GM19468 (cell line): ENCODE measurements around the gene DNMT1.

ENCODE experiments used
- ATAC-seq: cut with Tn5 transposase; IDR thresholded peaks from one replicate; pipeline ENCODE4 v1.9.1; 2021; ENCODE audit warnings: mild to moderate bottlenecking, moderate library complexity, moderate number of reproducible peaks; ENCODE audit not compliant: unreplicated experiment; ENCODE audit errors: extremely low read depth

DNMT1 gene

DNA sequence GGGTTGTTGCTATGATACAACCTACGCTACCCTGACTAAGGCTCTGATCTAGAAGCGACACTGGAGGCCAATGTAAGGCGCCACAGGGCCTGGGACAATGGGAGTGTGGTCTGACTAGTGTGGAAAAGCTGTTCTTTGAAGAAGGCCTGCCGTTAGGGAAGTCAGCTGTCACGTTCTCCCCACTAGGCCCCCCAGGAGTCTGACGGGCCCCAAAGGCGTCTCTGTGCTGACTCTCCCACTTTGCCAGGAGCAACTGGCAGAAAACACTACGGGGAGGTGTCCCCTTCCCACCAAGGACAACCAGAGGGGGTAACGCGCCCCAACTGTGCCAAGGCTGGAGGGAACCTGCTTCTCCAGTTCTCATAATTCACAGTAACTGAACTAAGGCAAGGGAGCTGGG is 49.7 kb downstream of the DNMT1 start:
- ATAC-seq, result no peak

DNA sequence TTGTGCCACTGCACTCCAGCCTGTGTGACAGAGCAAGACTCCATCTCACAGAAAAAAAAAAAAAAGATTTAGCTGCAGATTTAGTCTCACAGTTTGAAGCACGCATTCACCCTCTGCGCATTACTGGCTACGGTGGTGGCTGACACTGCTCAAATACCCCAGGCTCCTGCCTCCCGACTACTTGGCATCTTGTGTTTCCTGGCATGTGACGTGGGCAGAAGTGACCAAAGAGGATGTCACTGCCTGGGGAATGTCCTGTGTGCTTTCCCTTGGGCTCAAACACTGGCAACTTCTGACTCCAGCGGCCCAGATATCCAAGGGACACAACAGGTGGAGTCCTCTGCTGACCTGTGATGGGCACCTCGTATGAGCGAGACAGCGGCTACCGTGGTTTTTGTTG is 50.4 kb downstream of the DNMT1 start:
- ATAC-seq, result no peak

DNA sequence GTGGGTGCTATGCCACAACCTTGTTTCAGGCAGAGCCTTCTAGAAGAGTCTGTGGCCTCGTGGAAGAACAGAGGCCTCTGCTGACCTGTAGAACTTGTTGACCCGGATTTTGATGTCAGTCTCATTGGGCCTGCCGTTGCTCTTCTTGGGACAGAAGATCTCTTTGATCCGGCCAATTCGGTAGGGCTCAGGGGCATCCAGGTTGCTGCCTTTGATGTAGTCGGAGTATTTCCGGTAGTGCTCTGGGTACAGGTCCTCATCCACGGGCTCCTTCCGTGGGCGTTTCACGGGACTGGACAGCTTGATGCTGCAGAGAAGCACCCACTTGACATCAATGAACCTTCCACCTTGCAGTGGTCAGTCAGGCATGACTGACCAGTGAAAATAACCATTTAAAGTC is 51.1 kb downstream of the DNMT1 start:
- ATAC-seq, result no peak

DNA sequence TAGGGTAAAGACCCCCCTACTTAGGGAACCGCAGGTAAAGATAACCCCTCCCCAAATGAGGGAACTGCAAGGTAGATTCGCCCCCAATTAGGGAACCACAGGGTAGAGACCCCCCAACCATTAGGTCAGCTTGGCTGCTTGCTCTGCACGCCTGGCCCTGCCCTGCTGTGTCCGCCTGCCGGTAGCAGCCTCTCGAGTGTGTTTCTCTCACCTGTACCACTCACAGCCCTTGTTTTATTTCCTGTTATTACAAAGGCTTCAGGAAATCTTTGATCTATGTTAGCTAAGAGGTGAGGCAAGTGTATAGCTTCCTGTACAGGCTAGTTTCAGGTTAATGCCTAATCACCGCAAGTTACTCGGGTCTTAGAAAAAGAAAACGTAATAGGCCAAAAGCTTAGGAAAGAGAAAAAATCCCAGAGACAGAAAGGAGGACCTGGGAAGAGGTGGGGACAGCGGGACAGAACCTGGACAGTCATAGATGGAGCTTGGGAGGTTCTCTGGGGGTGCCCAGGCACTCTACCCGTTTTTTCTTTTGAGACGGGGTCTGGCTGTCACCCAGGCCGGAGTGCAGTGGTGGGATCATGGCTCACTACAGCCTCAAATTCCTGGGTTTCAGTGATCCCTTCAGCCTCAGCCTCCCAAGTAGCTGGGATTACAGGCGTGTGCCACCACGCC is 51.9 kb downstream of the DNMT1 start:
- no peak for ATAC-seq

DNA sequence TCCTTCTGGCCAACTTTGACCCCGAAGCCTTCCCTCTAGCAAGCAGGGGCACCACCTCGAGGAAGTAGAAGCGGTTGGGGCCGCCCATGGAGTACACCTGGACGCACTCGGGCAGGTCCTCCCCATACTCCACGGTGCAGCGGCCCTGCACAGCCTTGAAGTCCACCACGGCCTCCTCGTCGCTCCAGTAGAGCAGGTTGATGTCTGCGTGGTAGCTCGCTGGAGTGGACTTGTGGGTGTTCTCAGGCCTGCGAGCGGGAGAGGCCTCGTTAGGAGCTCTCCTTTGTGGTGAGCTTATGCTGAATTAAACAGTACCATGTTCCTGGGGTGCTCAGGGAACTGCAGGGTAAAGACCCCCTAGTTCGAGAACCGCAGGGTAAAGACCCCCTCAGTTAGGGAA is 52.8 kb downstream of the DNMT1 start:
- ATAC-seq, result no peak

DNA sequence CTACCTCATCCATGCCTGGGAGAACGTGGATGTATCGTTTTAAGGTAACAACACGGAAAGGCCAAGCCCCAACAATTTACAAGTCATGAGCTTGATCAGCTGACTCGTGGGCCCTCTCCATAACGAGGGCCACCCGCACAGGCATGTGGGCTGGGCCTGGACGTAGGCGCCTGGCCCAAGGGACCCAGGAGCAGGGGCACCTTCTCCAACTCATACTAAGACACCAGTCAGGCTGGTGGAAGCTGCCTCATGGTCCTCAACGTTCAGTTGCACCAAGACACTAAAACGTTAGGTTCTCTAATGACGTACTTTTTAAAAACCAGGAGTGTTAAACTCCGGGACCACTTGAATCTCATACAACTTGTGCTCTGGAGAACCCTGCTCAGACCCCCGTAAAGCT is 53.3 kb downstream of the DNMT1 start:
- ATAC-seq, result no peak

DNA sequence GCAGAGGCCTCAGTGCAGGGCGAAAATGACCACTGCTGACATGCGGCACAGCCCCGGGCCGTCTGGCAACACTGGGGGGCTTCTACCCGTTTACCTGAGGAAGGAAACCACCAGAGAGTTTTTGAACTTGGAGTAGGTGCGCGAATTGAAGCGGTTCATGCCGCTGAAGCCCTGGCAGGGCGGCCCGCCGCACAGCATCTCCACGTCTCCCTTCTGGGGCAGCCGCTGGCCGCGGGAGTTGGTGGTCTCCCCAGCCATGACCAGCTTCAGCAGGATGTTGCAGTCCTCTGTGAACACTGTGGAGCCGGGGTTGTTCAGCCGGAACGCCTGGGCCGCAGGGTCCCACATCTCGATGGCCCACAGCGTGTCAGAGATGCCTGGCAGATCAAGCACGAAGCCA is 54.8 kb downstream of the DNMT1 start:
- ATAC-seq, result no peak

DNA sequence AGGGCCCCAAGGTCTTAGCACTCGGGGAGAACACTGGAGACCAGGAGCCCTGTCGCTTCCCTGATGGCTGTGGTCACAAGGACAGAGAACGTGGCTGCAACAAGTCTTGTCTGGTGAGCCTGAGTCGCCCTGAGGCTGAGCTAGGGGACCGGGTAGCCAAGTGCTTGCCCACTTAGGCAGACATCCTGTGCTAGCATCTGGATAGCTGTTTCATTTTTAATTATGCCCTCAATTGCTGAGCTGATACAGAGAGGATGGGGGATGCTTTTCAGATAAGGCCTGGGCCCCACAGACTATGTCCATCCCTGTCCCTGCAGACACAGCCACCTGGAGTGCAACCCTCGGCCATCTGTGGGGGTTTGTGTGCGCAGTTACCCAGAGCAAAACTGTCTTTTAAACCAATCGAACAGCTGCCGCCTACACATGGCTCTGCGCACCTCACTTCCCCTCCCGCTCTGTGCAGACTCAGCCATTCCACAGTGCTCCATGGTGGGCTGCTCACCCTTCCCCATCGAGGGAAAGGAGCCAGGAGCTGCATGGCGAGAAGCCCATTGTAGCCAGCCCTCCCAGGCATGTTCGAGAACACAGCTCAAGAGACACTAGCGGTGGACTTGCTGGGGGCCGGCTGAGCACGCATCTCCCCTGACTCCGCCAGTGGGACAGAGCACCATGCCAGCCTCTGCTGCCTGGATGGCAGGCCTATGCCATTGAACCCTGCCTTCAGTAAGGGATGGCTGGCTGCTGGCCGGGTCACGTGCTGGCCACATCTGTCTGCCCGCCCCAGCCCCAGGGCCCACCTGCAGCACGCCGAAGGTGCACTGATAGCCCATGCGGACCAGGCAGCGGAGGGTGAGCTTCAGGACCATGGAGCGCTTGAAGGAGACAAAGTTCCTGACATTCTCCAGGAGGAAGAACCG is 55.6 kb downstream of the DNMT1 start:
- ATAC-seq, result no peak

DNA sequence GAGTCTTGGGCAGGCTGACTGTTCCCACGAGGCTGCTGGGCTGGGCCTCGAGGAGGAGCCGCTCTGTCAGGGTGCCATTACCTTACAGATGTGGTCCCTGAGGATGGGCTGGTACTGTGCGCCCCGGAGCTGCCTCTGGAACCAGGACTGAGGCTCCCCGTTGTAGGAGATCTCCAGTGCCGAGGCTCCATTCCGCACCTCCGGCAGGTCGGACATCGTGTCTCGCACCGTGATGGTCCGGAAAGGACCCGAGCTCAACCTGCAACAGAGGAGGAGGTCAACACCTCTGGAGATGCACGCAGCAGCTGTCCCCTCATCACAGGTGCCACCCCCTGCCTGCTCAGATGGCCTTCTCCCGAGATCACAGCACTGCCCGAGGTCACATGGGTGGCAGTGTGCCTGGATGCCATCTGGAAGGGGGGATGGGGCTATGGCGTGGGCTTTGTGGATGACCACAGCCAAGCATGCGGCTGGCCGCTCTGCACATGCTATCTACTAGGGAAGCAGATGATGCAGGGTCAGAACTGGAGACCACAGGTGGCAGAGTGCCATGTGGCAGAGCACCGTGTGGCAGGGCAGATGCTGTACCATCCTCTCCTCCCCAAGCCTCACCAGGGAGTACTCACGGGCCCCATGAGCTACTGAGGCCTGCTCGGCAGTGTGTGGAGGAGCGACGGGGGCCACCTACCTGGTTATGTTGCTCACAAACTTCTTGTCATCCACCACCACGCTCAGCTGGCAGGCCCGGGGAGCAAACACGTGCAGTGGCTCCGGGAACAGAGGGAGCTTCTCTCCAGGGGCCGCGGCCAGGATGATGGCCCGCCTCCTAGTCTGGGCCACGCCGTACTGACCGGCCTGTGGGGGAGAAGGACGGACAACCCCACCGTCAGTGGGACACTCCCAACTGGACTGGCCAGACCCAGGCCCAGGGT is 56.7 kb downstream of the DNMT1 start:
- no peak for ATAC-seq

DNA sequence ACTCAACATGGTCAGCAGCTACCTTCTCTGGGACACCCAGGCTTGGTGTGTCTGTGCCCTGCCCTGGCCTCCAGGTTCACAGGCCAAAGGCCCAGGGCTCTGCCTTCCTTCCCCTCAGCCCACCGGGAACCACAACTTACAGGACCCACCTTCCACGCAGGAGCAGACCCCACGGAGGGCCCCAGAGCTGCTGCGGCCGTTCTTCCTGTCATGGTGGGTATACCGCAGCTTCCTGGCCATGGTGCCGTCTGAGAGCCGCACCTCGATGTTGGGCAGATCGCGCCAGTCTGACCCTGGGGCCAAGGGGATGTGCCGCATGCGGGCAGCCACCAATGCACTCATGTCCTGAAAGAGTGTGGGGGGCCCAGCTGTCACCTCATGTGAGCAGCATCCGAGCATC is 57.8 kb downstream of the DNMT1 start:
- ATAC-seq, result no peak

DNA sequence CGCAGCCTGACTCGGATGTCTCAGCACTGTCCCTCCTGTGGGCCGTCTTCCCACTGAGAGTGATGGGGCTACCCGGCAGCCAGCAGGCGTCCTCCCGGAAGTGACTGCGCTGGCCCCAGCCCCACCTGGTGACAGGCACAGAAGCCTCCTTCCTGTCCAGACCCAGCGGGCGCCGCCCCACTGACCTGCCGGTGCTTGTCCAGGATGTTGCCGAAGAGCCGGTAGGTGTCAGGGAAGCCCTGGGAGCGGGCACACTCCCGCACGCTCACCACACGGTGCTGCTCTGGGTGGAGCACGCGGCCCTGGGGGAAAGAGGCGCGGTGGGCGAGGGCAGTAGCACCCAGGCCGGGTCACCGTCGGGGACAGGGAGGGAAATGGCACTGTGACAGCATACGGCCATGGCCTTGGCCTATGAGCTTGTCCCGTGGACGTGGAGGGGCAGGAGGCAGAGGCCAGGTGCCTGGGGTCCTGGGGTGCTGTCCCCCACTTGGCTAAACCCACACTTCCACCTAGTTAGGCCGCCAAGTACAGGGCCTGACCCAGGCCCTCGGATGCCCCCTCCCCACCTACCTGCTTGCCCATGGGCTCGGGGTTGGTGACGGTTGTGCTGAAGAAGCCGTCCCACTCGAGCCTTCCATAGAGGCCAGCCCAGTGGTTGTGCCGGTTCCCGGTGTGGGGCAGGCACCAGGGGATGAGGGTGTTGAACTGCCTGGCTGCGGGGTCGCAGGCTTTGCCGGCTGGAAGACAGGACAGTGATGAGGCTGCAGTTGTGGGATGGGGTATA is 59.0 kb downstream of the DNMT1 start:
- ATAC-seq, result no peak

DNA sequence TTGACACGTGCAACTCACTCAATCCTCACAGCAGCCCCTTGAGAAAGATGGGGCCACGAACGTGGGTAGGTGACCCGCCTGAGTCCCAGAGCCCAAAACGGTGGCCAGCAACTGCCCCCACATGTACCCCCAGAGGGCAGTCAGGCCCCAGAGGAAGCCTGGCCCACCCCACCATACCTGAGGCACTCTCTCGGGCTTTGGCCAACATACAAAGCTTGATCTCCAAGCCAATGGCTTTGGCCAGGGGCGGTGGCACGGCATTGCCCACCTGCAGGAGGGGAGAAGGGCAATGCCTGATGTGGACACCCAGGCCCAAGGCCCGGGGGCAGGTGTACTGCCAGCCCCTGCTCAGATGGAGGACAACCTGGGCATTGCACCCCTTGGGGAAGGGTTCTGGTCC is 60.7 kb downstream of the DNMT1 start:
- ATAC-seq, result no peak

DNA sequence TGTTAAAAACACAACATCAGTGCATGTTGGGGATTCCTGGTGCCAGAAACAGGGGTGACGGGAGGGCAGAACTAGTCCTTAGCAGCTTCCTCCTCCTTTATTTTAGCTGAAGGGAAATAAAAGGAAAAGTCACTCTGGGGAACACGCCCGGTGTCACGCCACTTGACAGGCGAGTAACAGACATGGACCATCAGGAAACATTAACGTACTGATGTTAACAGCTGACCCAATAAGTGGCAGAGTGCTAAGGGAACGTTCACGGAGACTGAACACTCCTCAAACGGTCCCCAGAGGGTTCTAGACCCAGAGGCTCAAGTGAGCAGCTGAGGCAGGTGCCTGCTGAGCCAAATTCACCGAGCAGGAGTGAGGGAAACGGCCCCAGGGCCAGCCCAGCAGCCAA is 61.2 kb downstream of the DNMT1 start:
- no peak for ATAC-seq

DNA sequence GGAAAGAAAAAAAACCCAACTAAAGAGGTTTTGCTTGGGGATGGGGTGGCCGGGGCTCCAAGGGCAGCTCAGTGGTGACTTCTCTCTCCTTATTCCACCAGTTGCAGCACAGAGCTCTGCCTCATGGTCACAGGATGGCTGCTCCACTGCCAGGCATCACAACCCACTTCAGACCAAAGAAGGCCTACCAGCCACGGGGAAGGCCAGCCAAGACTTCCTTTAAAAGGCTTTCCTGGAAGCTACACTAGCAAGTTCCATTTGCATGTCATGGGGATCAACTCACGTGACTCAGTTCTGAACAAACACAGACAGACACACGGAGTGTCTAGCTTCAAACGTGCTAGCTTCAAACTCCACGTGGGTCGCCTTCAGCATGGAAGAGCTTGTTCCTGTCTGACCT is 61.8 kb downstream of the DNMT1 start:
- no peak for ATAC-seq

DNA sequence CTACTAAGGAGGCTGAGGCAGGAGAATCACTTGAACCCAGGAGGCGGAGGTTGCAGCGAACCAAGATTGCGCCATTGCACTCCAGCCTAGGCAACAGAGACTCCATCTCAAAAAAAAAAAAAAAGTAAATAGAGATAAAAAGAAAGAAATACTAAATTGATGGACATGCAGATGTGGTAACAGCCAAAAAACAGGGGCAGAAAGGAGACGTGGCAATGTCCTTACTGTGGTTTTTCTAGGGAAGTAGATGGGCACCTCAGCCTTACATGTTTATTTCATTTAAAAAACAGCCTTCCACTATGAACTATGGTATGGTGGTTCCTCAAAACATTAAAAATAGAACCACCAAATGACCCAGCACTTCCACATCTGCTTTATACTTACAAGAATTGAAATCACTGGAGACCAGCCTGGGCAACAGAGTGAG is 68.5 kb downstream of the DNMT1 start:
- no peak for ATAC-seq

DNA sequence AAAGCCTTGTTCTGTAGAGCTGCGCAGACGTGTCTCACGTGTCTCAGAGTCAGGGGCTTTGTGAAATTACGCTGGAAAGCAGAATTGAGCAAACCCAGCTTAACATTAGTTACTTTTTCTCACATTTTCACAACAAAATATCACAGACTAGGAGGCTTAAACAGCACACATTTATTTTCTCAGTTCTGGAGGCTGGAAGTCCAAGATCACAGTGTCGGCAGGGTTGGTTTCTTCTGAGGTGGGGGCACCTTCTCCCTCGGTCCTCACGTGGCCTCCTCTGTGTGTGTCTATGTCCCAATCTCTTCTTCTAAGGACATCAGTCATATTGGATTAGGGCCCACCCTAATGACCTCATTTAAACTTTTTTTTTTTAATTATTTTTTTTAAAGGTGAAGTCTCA is 70.3 kb downstream of the DNMT1 start:
- ATAC-seq, result no peak

DNA sequence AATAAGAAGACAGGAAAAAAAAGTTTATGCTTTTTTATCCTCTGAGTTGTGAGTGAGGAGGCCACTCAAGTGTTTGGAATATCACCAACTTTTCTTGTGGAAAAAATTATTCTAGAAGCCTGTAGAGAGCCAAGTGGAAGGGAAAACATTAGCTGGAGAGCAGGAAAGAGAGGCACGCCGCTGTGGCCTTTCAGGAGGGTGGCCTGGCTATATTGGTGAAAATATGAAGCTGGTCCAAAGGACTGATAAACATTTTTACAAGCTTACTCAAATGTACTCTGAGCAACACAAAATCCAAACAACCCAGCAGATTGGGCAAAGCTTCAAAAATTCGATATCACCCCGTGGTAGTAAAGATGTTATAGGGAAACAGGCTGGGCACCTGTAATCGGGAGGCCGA is 72.7 kb downstream of the DNMT1 start:
- ATAC-seq, result no peak

DNA sequence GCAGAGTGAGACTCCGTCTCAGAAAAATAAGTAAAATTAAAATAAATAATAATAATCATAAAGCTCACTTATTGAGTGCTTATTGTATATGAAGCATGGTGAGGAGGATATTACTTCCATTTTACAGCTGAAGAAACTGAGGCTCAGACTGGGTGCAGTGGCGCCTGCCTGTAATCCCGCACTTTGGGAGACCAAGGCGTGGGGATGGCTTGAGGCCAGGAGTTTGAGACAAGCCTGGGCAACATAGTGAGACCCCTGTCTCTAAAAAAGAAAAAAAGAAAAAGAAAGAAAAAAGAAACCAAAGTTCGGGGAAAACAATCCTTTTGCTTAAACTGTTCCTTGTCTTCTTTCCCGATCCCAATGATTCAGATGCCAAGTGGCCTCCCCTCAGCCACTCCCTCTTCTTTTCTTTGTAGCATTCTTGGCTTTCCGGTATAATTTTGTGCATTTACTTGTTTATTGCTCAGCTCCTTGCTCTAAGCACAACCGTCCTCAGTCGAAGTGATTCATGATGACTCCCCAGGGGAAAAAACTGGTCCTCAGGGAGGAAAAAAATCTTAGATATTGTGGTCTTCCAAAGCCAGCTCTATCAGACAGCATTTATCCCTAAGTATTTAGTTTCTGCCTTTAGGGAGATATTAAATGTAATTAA is 74.1 kb downstream of the DNMT1 start:
- ATAC-seq, result no peak

DNA sequence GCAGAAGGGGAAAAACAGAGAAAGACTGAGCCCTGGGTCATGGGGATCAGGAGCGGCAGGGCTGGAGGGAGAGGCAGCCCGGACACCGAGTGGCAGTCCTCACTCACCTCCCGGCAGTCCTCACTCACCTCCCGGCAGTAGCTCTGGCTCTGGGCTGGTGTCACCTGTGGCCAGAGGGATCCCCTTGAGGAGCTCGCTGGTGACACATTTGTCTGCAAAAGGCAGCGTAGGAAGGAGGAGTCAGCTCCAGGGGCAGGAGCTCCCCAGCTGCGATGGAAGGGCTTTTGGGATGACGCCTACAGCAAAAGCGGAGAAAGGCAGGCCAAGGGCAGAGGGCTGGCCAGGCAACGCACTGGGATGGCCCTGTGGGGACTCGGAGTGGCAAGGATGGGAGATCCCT is 75.8 kb downstream of the DNMT1 start:
- ATAC-seq, result no peak
